BJ (cell line): Measurements from ENCODE around the gene CLCN5. TPM values are rescaled to one million over a fixed set of nuclear protein-coding genes. Genes with fewer than 3 reads are reported as not detected.

Experiments
- CTCF ChIA-PET: fragments of 350-600 bp; formaldehyde crosslinking; extraction: SDS; loops from one replicate; lab custom pipeline; 2021; ENCODE audit warnings: antibody characterized with exemption, inconsistent platforms; lab: Yijun Ruan, JAX
- POLR2A ChIA-PET: fragments of 300-600 bp; sonication (Branson Sonifier 250); formaldehyde crosslinking; extraction: SDS; loops from one replicate; lab custom pipeline; 2021; ENCODE audit warnings: antibody characterized with exemption; lab: Charles Lee
- DNase-seq: peaks from one replicate; pipeline ENCODE4 v3.0.0-alpha.2; 2011; ENCODE audit warnings: low read depth
- H3K27me3 ChIP-seq: 2 replicates; pipeline ENCODE4 v1.6.0; 2011; ENCODE audit warnings: low read length; ENCODE audit not compliant: control insufficient read depth, insufficient read depth
- H3K36me3 ChIP-seq: 2 replicates; pipeline ENCODE4 v1.5.1; 2011; ENCODE audit warnings: low read length; ENCODE audit not compliant: control insufficient read depth, insufficient read depth
- H3K4me3 ChIP-seq: 2 replicates; pipeline ENCODE4 v1.5.1; 2011; ENCODE audit warnings: low read depth, mild to moderate bottlenecking, control low read depth, low read length
- polyA plus RNA-seq: library from polyadenylated mRNA; depleted of rRNA; stranded (reverse); fragments of >200 nt; gene quantifications from 2 replicates; pipeline ENCODE4 v1.2.3, GENCODE V29; 2011
- TF ChIP-seq, protein P1 (sequence below): IDR thresholded peaks from 2 replicates; pipeline ENCODE4 v1.5.1; 2011; ENCODE audit warnings: low read depth, mild to moderate bottlenecking, control low read depth, inconsistent platforms, low read length, moderate library complexity; ENCODE audit not compliant: insufficient read depth

CLCN5 gene
- polyA plus RNA-seq, 1 experiment, result 1.3 TPM

- Histone ChIP-seq H3K27me3 (no peaks in the 10 kb centered on the region), H3K4me3 (no peak overlapping the region), H3K36me3 (no peaks in the 10 kb centered on the region)
- POLR2A ChIA-PET, result no interaction called here
- TF ChIP-seq, protein P1, sequence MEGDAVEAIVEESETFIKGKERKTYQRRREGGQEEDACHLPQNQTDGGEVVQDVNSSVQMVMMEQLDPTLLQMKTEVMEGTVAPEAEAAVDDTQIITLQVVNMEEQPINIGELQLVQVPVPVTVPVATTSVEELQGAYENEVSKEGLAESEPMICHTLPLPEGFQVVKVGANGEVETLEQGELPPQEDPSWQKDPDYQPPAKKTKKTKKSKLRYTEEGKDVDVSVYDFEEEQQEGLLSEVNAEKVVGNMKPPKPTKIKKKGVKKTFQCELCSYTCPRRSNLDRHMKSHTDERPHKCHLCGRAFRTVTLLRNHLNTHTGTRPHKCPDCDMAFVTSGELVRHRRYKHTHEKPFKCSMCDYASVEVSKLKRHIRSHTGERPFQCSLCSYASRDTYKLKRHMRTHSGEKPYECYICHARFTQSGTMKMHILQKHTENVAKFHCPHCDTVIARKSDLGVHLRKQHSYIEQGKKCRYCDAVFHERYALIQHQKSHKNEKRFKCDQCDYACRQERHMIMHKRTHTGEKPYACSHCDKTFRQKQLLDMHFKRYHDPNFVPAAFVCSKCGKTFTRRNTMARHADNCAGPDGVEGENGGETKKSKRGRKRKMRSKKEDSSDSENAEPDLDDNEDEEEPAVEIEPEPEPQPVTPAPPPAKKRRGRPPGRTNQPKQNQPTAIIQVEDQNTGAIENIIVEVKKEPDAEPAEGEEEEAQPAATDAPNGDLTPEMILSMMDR, result no peak
- CTCF ChIA-PET, result no interaction called here
- DNase-seq, result no peak
Measured at GRCh38 chrX:49960061-49960460, 37.7 kb downstream of the CLCN5 start.

DNA sequence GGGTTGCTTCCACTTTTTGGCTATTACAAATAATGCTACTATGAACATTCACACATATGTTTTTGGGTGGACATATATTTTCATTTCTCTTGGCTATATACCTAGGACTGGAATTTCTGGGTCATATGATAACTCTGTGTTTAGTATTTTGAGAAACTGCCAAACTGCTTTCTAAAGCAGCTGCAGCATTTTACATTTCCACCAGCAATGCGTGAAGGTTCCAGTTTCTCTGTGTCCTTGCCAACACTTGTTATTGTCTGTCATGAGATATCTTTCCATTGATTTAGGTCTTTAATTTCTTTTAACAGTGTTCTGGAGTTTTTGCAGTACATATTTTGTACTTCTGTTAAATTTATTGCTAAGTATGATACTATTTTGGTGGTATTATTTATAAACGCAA lies 48.3 kb downstream of the CLCN5 start:
- ChIA-PET CTCF (no interaction called here), POLR2A (no interaction called here)
- Histone ChIP-seq H3K36me3 (no peaks in the 10 kb centered on the region), H3K27me3 (no peaks in the 10 kb centered on the region), H3K4me3 (no peak overlapping the region)
- TF ChIP-seq, protein P1, result no peak
- no peak for DNase-seq

- no peaks in the 10 kb centered on the region for H3K36me3 ChIP-seq
- H3K27me3 ChIP-seq, result no peaks in the 10 kb centered on the region
- H3K4me3 ChIP-seq, result no peak overlapping the region
- ChIA-PET CTCF (no interaction called here), POLR2A (no interaction called here)
- DNase-seq, result no peak
- TF ChIP-seq, protein P1, result no peak
Measured at GRCh38 chrX:49972328-49972860, 50.0 kb downstream of the CLCN5 start.

DNA sequence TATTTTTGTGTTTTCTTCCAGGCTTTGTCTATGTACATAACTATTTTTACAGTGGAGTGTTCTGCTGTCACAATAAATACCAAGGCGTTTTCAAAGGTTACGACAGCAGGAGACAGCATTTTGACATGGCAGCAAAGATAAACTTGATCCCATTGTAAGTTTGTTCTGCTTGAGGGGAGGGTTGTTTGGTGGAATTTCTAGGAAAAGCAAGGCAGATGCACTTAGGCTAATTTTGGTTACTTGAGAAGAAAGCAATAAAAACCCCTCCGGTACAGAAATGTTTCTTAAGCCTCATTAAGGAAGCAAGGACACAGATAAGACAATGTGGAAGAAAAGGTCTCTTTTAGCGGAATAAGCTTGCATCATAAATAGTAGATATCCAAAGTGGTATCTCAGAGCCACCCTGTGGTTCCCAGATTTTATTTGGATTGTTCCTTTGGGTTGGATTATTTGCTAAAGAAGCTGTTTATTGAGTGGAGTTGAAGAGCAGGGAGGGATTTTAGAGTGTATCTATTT lies 54.3 kb downstream of the CLCN5 start:
- Histone ChIP-seq H3K27me3 (no peaks in the 10 kb centered on the region), H3K4me3 (no peak overlapping the region), H3K36me3 (no peaks in the 10 kb centered on the region)
- POLR2A ChIA-PET, result no interaction called here
- TF ChIP-seq, protein P1, result no peak
- CTCF ChIA-PET, result no interaction called here
- no peak for DNase-seq

- no peak for DNase-seq
- ChIA-PET CTCF (interaction anchor here (0.6 kb wide), 1 partner anchor 15 kb away, joined by 3 read pairs; no protein-coding TSS in a partner anchor), POLR2A (no interaction called here)
- no peak overlapping the region for H3K4me3 ChIP-seq
- H3K27me3 ChIP-seq, result no peaks in the 10 kb centered on the region
- TF ChIP-seq, protein P1, result no peak
- H3K36me3 ChIP-seq, result no peaks in the 10 kb centered on the region
Measured at GRCh38 chrX:49977319-49978090, 55.1 kb downstream of the CLCN5 start.
